HepG2 (cell line): ENCODE results near the gene SPIRE1. TPM values are rescaled to one million over a fixed set of nuclear protein-coding genes. Genes with fewer than 3 reads are reported as not detected.

Source experiments
- AHDC1 ChIP-seq: sonication (generic); formaldehyde crosslinking; IDR thresholded peaks from 2 replicates; pipeline ENCODE4 v1.5.1; 2020; ENCODE audit warnings: mild to moderate bottlenecking, missing genetic modification reagents, borderline replicate concordance
- ARID3A ChIP-seq: IDR thresholded peaks from 2 replicates; pipeline ENCODE4 v1.6.1; 2012; ENCODE audit warnings: low read depth, low read length, improper control_type of control experiment
- EHMT2 ChIP-seq: fragments of 200-600 bp; sonication (generic); IDR thresholded peaks from 2 replicates; pipeline ENCODE4 v1.7.0; 2017; ENCODE audit warnings: antibody characterized with exemption, low read depth, low read length, borderline replicate concordance
- HNF4A ChIP-seq: sonication (generic); formaldehyde crosslinking; IDR thresholded peaks from 2 replicates; pipeline ENCODE4 v1.4.0; 2020; ENCODE audit warnings: missing genetic modification reagents
- MIXL1 ChIP-seq: IDR thresholded peaks from 2 replicates; pipeline ENCODE4 v1.6.1; 2016
- NCOA2 ChIP-seq: sonication (generic); formaldehyde crosslinking; IDR thresholded peaks from 2 replicates; pipeline ENCODE4 v1.8.0; 2022; ENCODE audit warnings: inconsistent platforms
- PAWR ChIP-seq: sonication (generic); formaldehyde crosslinking; IDR thresholded peaks from 2 replicates; pipeline ENCODE4 v1.4.0; 2020; ENCODE audit warnings: missing genetic modification reagents, mild to moderate bottlenecking, borderline replicate concordance
- POGZ ChIP-seq: sonication (generic); formaldehyde crosslinking; IDR thresholded peaks from 2 replicates; pipeline ENCODE4 v1.4.0; 2020; ENCODE audit warnings: mild to moderate bottlenecking, missing genetic modification reagents
- RFX1 ChIP-seq: fragments of 450-650 bp; IDR thresholded peaks from 2 replicates; pipeline ENCODE4 v1.6.1; 2017
- ZNF331 ChIP-seq: sonication (generic); formaldehyde crosslinking; IDR thresholded peaks from 2 replicates; pipeline ENCODE4 v1.4.0; 2020; ENCODE audit warnings: missing genetic modification reagents
- ZNF609 ChIP-seq: sonication (generic); formaldehyde crosslinking; IDR thresholded peaks from 2 replicates; pipeline ENCODE4 v1.4.0; 2020; ENCODE audit warnings: mild to moderate bottlenecking, missing genetic modification reagents, borderline replicate concordance
- polyA plus RNA-seq, 8 experiments: library from polyadenylated mRNA; depleted of rRNA in 3 of 8; stranded (reverse) in 7 of 8; unstranded in 1 of 8; fragments of >200 nt; fragmentation: Illumina TruSeq in 4 of 8; extraction: Trizol in 4 of 8; gene quantifications; 2 replicates each; pipeline versions ENCODE4 v1.2.1 to v1.2.3, GENCODE V29; 2011 to 2016; ENCODE audit warnings: low read depth in 4 of 8, missing spikeins in 1 of 8, mixed read lengths in 1 of 8; ENCODE audit not compliant: insufficient read depth in 1 of 8
- total RNA-seq, 5 experiments: library from RNA; depleted of rRNA; stranded (reverse); fragments of >200 nt; fragmentation: Illumina TruSeq; extraction: Trizol; gene quantifications; 2 replicates each; pipeline ENCODE4 v1.2.3, GENCODE V29; 2016; ENCODE audit warnings: low read depth in 1 of 5
- TF ChIP-seq, protein P1 (sequence below): sonication (generic); formaldehyde crosslinking; IDR thresholded peaks from 2 replicates; pipeline ENCODE4 v1.5.0; 2020; ENCODE audit warnings: mild to moderate bottlenecking, missing genetic modification reagents, borderline replicate concordance
- TF ChIP-seq, protein P2 (sequence below): sonication (generic); formaldehyde crosslinking; IDR thresholded peaks from 2 replicates; pipeline ENCODE4 v1.5.1; 2020; ENCODE audit warnings: missing genetic modification reagents, mild to moderate bottlenecking, borderline replicate concordance

SPIRE1 gene
- total and polyA plus RNA-seq, 2 of the 13 experiments (the other 11 are each of a cell fraction or from before 2014, with no cell fraction given): 9.9 to 21.3 TPM

GRCh38 chr18:12595571-12596255 is 62.2 kb downstream of the SPIRE1 start (continued):
- TF ChIP-seq NCOA2: peak; percentile 89
- TF ChIP-seq RFX1: no peak
- TF ChIP-seq PAWR: no peak
- TF ChIP-seq, protein P1, sequence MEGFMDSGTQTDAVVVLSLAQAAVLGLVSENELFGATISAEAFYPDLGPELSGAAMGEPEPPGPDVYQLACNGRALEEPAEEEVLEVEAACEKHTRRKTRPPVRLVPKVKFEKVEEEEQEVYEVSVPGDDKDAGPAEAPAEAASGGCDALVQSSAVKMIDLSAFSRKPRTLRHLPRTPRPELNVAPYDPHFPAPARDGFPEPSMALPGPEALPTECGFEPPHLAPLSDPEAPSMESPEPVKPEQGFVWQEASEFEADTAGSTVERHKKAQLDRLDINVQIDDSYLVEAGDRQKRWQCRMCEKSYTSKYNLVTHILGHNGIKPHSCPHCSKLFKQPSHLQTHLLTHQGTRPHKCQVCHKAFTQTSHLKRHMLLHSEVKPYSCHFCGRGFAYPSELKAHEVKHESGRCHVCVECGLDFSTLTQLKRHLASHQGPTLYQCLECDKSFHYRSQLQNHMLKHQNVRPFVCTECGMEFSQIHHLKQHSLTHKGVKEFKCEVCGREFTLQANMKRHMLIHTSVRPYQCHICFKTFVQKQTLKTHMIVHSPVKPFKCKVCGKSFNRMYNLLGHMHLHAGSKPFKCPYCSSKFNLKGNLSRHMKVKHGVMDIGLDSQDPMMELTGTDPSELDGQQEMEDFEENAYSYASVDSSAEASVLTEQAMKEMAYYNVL (CRISPR knock-in tag): peak; percentile 86; the same call in 1 of the 2 replicates
- TF ChIP-seq ZNF331 (CRISPR knock-in tag): peak; percentile 29; the same call in 1 of the 2 replicates
- TF ChIP-seq AHDC1 (CRISPR knock-in tag): peak; percentile 79; the same call in 1 of the 2 replicates
- peak; percentile 61; the same call in 1 of the 2 replicates for TF ChIP-seq EHMT2
- peak; percentile 38; the same call in 1 of the 2 replicates for TF ChIP-seq ZNF609 (CRISPR knock-in tag)
- TF ChIP-seq HNF4A: peak; percentile 73
- TF ChIP-seq MIXL1: peak; percentile 84
- TF ChIP-seq ARID3A: peak; percentile 77
- TF ChIP-seq POGZ (CRISPR knock-in tag): 0 out of 2 replicates have a peak, but pooled peaks have one; percentile 26
- TF ChIP-seq, protein P2, sequence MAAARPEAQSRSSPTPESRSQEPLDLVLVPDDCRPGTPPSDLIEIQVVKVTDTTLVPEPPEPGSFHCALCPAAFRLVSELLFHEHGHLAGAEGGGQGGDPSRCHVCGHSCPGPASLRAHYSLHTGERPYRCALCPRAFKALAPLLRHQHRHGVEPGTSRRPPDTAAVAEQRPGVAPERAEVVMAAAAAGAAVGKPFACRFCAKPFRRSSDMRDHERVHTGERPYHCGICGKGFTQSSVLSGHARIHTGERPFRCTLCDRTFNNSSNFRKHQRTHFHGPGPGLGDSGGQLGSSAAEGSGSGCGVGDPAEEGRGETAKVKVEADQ (CRISPR knock-in tag): no peak
